Measurements from ENCODE around the gene ZBTB7B.
"Not testable (repeated sequence)": the region's sequence is repeated elsewhere in the genome, so short reads cannot be mapped to it uniquely, and the experiment has no call there.

ZBTB7B gene

DNA sequence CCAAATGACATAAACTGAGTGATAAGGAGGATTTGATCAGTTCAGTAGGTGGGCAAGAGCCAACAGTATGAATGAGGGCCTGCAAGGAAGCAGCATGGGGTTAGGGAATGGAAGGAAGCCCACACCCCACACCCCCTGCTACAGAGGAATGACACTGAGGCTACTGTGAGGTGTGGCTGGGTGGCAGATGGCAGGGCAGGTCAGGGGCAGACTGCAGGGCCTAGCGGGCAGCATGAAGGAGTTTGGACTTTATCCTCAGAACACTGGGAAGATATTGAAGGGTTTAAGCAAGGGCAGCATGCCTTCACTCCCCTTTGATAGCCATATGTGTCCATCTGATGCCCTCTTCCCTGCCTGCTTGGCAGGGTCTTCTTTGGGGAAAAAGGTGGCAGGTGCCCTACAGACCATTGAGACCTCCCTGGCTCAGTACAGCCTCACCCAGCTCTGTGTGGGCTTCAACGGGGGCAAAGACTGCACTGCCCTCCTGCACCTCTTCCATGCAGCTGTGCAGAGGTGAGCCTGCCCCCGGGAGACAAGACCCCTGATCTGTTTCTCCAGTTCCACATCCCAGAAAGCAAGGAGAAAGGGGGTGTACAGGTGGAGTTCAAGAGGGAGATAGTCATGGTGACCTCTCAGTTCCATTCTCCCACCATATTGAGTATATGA lies 13.3 kb upstream of the ZBTB7B start:
- no peak for DNase-seq

GRCh38 chr1:154990276-154990675 lies 12.3 kb upstream of the ZBTB7B start:
- no peak for DNase-seq

GRCh38 chr1:154992721-154993571 lies 9.7 kb upstream of the ZBTB7B start:
- DNase-seq: no peak

DNA sequence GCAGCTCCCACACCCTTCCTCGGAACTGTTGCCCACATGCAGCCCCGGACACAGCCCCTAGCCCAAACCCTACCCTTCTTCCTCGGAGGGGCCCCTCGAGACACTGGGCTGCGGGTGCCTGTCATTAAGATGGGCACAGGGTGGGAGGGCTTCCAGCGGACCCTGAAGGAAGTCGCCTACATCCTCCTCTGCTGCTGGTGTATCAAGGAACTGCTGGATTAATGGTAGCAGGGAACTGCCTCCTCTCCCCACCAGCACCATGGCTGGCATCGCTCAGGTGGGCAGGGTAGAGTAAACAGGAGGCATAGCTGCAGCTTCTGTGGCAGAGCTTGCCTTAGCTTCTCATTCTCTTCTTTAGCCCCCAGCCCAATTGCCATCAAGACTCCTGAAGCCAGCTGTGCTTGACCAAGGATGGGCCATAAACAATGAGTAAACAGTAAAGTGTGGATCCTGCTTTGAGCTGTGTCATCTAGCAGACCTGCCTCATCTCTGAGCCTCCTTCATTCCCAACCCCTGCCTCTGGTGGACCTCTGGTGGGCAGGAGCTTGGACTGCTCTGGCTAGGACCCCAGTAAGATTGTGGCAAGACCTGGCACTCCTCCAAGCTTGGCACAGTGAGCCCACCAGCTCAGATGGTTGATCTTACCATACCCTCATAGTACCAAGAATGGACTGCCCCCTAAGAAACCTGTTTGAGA lies 8.9 kb upstream of the ZBTB7B start, which contains the start of gene LENEP:
Gene LENEP (plus strand): TSS at position 15 of the 697 bp plus-strand sequence. CDS start 22 bp downstream, at position 37.
- DNase-seq: no peak

DNA sequence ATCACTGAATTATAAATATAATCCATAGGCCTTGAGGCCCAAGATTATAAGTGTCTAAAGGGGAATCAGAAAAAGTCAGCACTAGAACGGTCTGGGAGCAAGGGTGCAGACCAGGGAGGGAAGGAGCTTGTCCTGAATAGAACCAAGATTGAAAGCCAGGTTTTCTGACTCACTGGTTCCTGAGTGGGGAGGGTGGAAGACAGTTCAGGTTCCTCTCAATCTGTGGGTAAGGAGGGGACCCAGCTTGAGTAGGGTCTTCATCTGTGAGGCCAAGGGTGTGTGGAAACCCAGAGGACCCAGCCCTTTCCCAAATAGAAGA lies 8.4 kb upstream of the ZBTB7B start:
- no peak for DNase-seq

GRCh38 chr1:154994591-154994990 lies 8.0 kb upstream of the ZBTB7B start:
- no peak for DNase-seq

DNA sequence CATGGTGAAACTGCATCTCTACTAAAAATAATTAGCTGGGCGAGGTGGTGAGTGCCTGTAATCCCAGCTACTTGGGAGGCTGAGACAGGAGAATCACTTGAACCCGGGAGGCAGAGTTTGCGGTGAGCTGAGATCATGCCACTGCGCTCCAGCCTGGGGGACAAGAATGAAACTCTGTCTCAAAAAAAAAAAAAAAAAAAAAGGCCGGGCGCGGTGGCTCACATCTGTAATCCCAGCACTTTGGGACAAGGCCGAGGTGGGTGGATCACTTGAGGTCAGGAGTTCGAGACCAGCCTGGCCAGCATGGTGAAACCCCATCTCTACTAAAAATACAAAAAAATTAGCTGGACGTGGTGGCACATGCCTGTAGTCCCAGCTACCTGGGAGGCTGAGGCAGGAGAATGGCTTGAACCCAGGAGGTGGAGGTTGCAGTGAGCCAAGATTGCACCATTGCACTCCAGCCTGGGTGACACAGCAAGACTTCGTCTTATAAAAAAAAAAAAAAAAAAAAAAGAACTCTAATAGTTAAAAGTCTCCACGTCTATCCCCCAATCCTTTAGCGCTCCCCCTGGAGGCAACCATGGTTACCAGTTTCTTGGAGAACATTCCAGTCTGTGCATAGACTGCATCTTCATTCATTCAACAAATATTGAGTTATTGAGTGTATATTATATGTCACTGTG lies 7.2 kb upstream of the ZBTB7B start:
- not testable (repeated sequence) for DNase-seq

- DNase-seq: no peak
Observed at GRCh38 chr1:154996966-154997701, 5.5 kb upstream of the ZBTB7B start.

DNA sequence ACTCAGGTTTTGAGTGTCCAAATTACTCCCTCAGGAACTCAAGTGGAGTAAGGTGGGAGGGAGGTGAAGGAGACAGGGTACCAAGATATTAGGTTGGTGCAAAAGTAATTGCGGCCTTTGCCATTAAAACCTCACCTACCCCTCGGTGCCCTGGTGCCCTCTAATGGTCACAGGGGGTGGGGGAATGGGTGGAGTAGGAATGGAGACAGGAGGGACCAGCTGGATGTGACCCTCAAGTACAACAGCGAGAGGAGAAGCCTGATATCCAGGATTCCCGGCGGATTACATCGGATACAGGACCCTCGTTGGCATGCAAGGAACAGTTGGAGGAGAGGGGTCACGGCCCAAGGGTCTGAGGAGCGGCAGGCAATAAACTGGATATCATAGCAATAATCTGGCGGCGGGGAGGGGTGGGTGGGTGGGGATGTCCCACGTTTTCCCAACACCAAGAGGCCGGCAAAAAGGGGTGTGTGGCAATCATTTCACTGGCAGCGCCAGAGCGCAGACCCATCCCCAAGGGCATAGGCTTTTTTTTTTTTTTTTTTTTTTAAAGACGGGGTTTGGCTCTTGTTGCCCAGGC lies 4.3 kb upstream of the ZBTB7B start:
- no peak for DNase-seq

DNA sequence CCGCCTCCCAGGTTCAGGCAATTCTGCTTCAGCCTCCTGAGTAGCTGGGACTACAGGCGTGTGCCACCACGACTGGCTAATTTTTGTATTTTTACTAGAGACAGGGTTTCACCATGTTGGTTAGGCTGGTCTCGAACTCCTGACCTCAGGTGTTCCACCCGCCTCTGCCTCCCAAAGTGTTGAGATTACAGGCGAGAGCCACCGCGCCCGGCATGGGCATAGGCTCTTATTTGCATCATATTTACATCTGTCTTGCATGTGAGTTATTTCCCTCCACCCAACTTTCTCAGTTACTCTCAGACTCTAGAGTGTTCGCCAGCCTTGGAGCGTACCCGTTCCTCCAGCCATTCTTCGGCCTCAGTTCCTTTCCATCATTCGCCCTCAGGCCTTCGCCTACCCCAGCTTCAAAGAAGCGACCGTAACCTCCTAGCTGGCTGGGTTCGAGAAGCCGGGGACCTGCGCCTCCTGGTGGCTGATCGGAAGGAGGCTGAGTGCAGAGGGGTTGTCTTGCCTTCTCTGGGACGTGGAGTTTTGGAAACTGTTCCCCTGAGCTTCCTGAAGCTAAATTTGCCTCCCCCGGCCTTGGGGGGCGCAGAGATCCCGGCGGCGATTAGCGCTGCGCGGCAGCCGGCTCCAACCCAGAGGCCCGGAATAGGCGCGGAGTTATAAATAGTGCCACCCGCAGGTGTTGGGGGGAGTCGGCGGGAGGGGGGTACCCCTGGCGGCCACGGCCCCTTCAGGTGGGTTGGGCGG lies 3.6 kb upstream of the ZBTB7B start:
- no peak for DNase-seq

GRCh38 chr1:154999571-155000410 lies 2.8 kb upstream of the ZBTB7B start:
- no peak for DNase-seq

DNA sequence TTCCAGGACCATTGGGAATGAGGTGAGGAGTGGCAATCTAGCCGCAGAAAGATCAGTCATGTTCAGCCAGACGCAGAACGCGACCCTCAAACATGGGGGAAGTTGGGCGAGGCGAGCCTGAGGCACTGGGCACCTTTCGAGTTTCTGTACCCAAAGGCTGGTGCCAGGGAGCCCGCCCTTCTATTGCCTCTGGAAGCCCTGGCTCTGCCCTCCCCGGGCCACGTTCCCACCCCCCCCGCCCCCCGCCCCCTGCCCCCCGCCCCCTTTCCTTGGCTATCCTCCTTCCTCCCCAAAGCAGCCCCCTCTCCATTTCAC lies 2.2 kb upstream of the ZBTB7B start:
- DNase-seq: no peak

- DNase-seq: peak; percentile 60
Observed at GRCh38 chr1:155000726-155001424, 1.7 kb upstream of the ZBTB7B start.

DNA sequence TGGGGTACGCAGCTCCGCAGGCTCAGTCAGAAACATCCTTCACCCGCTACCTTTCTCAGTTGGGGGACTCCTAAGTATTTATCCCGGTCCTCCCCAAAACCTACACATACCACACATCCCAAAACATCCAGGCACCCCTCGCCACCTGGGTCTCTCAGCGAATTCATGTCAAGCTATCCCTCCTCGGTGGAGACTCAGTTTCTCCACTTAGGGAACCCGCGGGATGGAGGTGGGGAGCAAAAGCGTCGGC lies 1.3 kb upstream of the ZBTB7B start:
- no peak for DNase-seq

DNA sequence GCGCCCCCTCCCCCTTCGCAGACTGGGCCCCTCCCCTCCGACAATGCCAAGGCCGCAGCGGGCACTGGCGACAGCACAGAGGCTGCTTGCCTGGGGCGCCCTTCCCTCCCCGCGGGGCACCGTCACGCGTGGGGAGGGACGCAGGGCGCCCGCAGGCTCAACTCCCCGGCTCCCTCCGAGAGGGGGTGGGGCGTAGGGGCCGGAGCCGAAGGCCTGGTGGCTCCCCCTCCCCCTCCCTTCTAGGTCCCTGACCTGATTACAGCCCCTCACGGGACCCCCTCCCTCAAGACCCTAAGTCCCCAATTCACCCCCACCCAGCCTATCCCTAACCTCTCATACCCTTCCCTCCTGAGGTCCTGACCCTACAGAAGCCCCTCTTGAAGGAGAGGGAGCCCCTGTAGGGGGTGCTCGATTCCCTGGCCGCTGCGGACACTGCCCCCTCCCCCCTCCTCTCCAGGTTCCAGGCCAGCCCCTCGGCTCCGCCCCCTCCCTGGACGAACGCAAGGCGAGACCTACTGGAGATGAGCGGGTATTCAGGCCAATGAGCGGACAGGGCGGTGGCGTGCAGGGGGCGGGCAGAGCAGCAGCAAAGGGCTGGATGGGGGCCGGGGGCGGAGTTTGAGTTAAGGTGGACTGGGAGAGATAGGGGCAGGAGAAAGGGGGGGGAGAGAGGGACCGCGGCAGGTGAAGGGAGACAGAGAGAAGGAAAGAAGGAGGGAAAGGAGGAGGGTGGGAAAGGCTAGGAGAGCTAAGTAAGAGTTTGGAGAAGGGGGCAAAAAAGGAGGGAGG lies 733 bp upstream of the ZBTB7B start:
- peak; percentile 81 for DNase-seq

GRCh38 chr1:155003227-155003765 lies 694 bp downstream of the ZBTB7B start:
- no peak for DNase-seq

DNA sequence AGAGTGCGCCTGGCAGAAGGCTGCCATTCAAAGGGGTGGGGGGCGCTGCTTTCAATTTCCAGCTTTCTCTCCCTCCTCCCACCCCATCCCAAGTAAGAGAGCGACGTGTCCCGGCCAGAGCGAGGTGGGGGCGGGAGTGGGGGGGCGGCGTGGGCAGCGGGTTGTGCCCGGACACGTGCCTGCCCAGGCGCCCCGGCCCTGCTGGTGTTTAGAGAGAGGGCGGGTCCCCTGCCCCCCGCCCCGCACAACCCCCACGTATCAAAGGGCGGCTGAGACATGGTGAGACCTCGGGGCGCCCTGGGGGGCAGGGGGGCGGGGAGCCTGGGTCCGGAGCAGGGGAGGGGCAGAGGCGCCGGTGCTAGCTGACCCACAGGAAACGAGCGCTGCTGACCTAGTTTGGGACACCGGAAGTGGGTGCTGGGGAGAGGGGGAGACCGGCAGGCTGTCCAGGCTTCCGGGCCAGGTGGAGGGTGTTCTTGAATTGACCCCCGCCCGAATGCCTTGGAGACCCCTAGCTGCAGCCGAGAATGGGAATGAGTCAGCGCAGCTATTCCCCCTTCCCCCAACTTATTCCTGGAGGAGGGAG lies 1.3 kb downstream of the ZBTB7B start:
- no peak for DNase-seq

DNA sequence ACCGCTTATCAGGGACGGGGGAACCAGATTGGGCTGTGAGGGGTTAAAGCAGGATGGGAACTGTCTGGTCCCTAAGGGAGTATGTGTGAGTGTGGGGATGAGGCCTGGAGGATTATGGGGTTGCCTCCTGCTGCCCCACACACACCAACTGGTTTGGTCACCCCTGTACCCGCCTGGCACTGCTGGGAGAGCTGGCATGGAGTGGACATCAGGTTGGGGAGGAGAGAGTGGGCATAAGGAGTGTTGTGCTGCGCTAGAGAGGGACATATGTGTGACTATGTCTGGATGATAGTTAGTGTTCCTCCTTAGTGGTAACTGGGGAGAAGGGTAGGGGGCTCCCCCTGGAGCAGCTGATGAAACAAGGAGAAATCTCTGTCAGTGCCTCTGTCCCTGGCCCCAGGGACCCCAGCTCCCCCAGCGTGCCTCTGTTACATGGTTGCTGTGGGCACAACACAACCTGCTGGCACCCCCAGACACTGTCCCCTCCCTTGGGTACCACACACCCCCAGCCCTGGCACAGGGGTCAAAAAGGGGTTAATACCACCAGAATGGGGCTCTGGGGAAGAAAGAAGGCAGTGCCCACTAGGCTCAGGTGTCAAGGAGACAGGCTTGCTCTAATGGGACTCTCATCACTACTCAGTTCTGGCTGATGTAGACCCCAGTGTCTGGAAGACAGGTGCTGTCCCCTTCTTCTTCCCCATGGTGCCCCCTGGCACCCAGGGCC lies 1.9 kb downstream of the ZBTB7B start:
- no peak for DNase-seq
